GM12873 (cell line): ENCODE measurements around the gene CRHR2.

Experiments
- TF ChIP-seq, protein P1 (sequence below): IDR thresholded peaks from 2 replicates; pipeline ENCODE4 v1.5.1; 2012; ENCODE audit warnings: low read depth, mild to moderate bottlenecking, moderate library complexity, low read length, control low read depth; ENCODE audit not compliant: insufficient read depth; ENCODE audit errors: missing control alignments

The CRHR2 gene

DNA sequence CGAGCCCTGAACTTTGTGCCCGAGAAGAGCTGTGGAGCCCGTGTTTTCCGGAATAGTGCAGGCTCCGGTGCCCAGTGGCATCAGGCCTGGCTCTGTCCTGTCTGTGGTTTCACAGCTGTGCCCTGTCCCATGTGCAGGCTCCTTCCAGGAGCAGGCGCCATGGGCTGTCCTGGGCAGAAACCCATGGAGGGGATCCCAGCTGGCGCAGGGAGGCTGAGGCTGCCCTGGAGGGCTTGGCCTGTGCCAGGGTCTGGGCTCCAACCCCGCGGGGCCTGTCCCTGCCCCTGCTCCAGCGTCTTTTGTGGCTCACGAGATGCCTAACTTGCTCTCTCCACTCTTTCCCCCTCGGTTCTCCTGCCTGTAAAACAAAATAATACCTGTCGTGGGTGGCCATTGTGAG is 23.3 kb upstream of the CRHR2 start:
- TF ChIP-seq, protein P1, sequence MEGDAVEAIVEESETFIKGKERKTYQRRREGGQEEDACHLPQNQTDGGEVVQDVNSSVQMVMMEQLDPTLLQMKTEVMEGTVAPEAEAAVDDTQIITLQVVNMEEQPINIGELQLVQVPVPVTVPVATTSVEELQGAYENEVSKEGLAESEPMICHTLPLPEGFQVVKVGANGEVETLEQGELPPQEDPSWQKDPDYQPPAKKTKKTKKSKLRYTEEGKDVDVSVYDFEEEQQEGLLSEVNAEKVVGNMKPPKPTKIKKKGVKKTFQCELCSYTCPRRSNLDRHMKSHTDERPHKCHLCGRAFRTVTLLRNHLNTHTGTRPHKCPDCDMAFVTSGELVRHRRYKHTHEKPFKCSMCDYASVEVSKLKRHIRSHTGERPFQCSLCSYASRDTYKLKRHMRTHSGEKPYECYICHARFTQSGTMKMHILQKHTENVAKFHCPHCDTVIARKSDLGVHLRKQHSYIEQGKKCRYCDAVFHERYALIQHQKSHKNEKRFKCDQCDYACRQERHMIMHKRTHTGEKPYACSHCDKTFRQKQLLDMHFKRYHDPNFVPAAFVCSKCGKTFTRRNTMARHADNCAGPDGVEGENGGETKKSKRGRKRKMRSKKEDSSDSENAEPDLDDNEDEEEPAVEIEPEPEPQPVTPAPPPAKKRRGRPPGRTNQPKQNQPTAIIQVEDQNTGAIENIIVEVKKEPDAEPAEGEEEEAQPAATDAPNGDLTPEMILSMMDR, result no peak

- TF ChIP-seq, protein P1, result no peak
Observed at GRCh38 chr7:30705008-30705407, 22.8 kb upstream of the CRHR2 start.

GRCh38 chr7:30703756-30704155 is 21.5 kb upstream of the CRHR2 start:
- TF ChIP-seq, protein P1, result no peak

GRCh38 chr7:30702200-30702599 is 19.9 kb upstream of the CRHR2 start:
- TF ChIP-seq, protein P1, result peak; percentile 54

DNA sequence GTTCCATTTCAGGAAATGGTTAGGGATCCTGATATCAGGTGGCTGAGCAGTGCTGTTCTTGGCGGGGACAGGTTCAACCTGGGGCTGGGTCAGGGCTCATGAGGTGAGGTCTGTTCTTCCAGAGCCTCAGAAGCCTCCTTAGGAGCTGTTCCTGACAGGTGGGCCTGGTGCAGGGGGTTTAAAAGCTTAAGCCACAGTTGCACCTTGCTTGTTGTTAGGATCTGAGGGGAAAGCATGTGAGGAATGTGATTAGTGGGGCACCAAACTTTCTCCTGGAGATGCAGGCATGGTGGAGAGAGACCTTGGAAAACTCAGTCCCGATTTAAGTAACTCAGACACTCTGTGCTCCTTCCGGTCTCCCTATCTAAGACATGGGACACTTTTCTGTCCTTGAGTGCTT is 18.7 kb upstream of the CRHR2 start:
- TF ChIP-seq, protein P1, result no peak

DNA sequence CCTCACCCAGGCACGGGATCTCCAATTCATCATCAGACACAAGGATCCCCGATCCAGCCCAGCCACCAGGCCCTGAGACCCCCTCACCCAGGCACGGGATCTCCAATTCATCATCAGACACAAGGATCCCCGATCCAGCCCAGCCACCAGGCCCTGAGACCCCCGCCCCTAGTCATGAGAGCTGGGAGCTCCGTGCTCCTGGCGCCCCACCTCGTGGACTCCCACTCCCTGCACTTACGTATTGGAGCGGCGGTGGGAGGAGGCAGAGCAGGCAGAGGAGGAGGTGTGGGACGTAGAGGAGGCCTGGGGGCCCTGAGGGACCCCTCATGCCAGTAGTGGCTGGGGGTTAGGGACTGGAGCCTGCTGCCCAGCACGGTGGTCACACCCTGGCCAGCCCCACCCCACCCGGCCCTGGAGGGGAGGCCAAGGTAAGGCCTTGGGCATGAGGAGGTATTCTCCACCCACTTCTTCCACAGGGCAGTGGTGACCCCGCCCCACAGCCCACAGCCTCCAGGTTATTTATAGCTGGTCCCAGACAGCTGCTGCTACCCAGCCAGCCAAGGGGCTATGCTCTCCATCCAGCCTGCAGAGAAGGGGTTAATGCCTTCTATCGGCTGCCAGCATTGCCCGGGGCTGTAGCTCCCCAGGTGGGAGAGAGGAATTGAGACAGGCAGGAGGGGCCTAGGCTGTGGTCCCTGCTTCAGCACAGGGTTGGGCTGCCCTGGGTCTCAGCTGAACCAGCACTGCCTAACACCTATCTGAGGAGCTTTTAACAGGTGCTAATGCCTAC is 17.6 kb upstream of the CRHR2 start:
- TF ChIP-seq, protein P1, result no peak

GRCh38 chr7:30698481-30698880 is 16.2 kb upstream of the CRHR2 start:
- TF ChIP-seq, protein P1, result no peak
